Activated CD8-positive, alpha-beta T cell treated with anti-CD3 and anti-CD28 coated beads for 36 hours (primary cell): ENCODE data around the gene ZFHX3. TPM values are rescaled to one million over a fixed set of nuclear protein-coding genes. Genes with fewer than 3 reads are reported as not detected.

Experiments
- ATAC-seq: fragments of 200-7000 bp; cut with Tn5 transposase; one replicate; pipeline ENCODE4 v1.10.0; 2021; ENCODE audit warnings: mild to moderate bottlenecking, moderate library complexity
- CTCF ChIA-PET: fragments of 350-600 bp; sonication (Branson Sonifier 250); formaldehyde crosslinking; loops from one replicate; lab custom pipeline; 2021; ENCODE audit warnings: antibody characterized with exemption; lab: Charles Lee
- POLR2A ChIA-PET: fragments of 350-600 bp; sonication (Branson Sonifier 250); formaldehyde crosslinking; loops from one replicate; lab custom pipeline; 2021; ENCODE audit warnings: antibody characterized with exemption; lab: Charles Lee
- DNase-seq: peaks from one replicate; pipeline ENCODE4 v3.0.0-alpha.2; 2020
- H3K27ac Mint-ChIP-seq: one replicate; pipeline ENCODE4 v1.8.0; 2021; ENCODE audit warnings: mild to moderate bottlenecking, mixed read lengths
- H3K27me3 Mint-ChIP-seq: one replicate; pipeline ENCODE4 v1.8.0; 2021; ENCODE audit warnings: mixed read lengths
- H3K36me3 Mint-ChIP-seq: one replicate; pipeline ENCODE4 v1.8.0; 2021; ENCODE audit warnings: low read depth, mixed read lengths
- H3K4me1 Mint-ChIP-seq: one replicate; pipeline ENCODE4 v1.8.0; 2021; ENCODE audit warnings: low read depth, mixed read lengths
- H3K4me3 Mint-ChIP-seq: one replicate; pipeline ENCODE4 v1.8.0; 2021; ENCODE audit warnings: mild to moderate bottlenecking, moderate library complexity, mixed read lengths
- H3K9me3 Mint-ChIP-seq: one replicate; pipeline ENCODE4 v1.8.0; 2021; ENCODE audit warnings: mixed read lengths
- intact Hi-C: fragments of 100-400 bp; cut with micrococcal nuclease; formaldehyde crosslinking; loops from one replicate; pipeline ENCODE4 v1.10.0; 2022
- total RNA-seq, 2 experiments: library from RNA; stranded (reverse); gene quantifications; one replicate each; pipeline ENCODE4 v1.2.3, GENCODE V29; 2021
- TF ChIP-seq, protein P1 (sequence below): fragments of 200-600 bp; IDR thresholded peaks from one replicate; pipeline ENCODE4 v1.8.0; 2022; ENCODE audit warnings: antibody characterized with exemption, mild to moderate bottlenecking

The ZFHX3 gene
- total RNA-seq, 2 experiments from 2014 or later = 0.16 to 0.25 TPM

- Mint-ChIP-seq H3K27me3 (peaks cover 21% of the 10 kb centered on the region), H3K4me3 (no peak overlapping the region), H3K27ac (no peak overlapping the region), H3K36me3 (no peaks in the 10 kb centered on the region), H3K4me1 (peaks cover 4% of the 10 kb centered on the region), H3K9me3 (no peaks in the 10 kb centered on the region)
- CTCF ChIA-PET = no interaction called here
- ATAC-seq = no peak
- no peak for DNase-seq
- POLR2A ChIA-PET = no interaction called here
- intact Hi-C loops = no loop called here
- TF ChIP-seq, protein P1, sequence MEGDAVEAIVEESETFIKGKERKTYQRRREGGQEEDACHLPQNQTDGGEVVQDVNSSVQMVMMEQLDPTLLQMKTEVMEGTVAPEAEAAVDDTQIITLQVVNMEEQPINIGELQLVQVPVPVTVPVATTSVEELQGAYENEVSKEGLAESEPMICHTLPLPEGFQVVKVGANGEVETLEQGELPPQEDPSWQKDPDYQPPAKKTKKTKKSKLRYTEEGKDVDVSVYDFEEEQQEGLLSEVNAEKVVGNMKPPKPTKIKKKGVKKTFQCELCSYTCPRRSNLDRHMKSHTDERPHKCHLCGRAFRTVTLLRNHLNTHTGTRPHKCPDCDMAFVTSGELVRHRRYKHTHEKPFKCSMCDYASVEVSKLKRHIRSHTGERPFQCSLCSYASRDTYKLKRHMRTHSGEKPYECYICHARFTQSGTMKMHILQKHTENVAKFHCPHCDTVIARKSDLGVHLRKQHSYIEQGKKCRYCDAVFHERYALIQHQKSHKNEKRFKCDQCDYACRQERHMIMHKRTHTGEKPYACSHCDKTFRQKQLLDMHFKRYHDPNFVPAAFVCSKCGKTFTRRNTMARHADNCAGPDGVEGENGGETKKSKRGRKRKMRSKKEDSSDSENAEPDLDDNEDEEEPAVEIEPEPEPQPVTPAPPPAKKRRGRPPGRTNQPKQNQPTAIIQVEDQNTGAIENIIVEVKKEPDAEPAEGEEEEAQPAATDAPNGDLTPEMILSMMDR = no peak
Measured at GRCh38 chr16:73042807-73043206, 5.1 kb downstream of the ZFHX3 start.

DNA sequence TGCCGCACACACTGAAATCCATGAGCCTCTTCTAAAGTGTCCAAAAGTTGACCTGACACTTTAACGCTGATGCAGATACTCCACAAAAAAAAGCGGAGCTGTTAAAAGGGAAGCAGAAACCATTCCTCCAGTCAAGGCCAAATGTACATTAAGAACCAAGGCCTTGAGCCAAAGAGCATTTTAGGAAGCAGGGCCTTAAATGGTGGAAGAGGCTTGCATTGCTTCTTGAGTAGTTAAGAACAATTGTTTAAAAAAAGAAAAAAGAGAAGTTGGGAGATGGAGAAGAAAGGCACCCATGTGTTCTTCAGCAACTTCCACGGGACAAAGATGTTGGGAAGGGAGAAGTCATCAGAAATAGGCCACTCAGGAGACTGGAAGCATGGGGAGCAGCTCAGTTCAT is 6.3 kb downstream of the ZFHX3 start:
- ChIA-PET CTCF (no interaction called here), POLR2A (no interaction called here)
- no peaks in the 10 kb centered on the region for H3K4me1 Mint-ChIP-seq
- TF ChIP-seq, protein P1 = no peak
- H3K36me3 Mint-ChIP-seq = no peaks in the 10 kb centered on the region
- DNase-seq (no peak), ATAC-seq (no peak)
- H3K27me3 Mint-ChIP-seq = peaks cover 24% of the 10 kb centered on the region
- intact Hi-C loops = no loop called here
- no peak overlapping the region for H3K4me3 Mint-ChIP-seq
- H3K27ac Mint-ChIP-seq = no peak overlapping the region
- no peaks in the 10 kb centered on the region for H3K9me3 Mint-ChIP-seq

DNA sequence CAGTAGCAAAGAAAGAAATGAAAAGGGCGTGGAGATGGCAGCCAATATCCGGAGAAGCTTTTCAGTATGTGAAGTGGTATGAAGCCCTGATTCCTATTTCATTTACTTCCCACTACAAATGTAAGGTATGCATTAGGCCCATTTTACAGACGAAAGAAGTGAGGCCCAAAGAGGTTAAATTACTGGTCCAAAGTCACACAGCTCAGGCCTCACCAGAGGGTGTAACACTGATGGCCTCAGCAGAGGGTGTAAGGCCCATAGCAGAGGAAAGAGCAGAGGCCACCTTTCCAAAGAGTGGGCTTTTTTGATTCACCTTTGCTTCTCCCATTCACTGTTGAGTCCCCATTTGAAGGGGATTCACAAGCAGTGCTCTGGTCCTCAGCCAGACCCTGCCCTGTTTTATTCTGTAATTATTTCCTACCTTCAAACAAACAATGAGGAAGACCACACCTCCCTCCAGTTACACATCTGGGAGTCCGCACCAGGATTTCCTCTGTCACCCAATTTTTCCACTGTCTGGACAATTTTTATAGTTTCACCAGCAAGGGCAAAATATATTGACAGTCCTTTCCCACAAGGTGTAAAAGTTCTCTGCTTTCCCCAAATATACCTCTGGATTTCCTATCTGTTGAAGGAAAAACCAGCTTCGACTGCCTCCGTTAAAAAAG is 7.1 kb downstream of the ZFHX3 start:
- ATAC-seq = no peak
- CTCF ChIA-PET = no interaction called here
- no peak overlapping the region for H3K4me3 Mint-ChIP-seq

GRCh38 chr16:73040136-73040535 is 7.8 kb downstream of the ZFHX3 start:
- CTCF ChIA-PET = no interaction called here
- Mint-ChIP-seq H3K4me3 (no peak overlapping the region), H3K9me3 (no peaks in the 10 kb centered on the region), H3K27ac (no peak overlapping the region), H3K27me3 (peaks cover 22% of the 10 kb centered on the region), H3K36me3 (no peaks in the 10 kb centered on the region), H3K4me1 (peaks cover 3% of the 10 kb centered on the region)
- ATAC-seq (no peak), DNase-seq (no peak)
- POLR2A ChIA-PET = no interaction called here
- intact Hi-C loops = no loop called here
- TF ChIP-seq, protein P1 = no peak

More for the DNA sequence above, 7.1 kb downstream of the ZFHX3 start:
- H3K27me3 Mint-ChIP-seq = peaks cover 23% of the 10 kb centered on the region
- no peaks in the 10 kb centered on the region for H3K36me3 Mint-ChIP-seq
- intact Hi-C loops = no loop called here
- DNase-seq = no peak
- H3K27ac Mint-ChIP-seq = no peak overlapping the region
- peaks cover 3% of the 10 kb centered on the region for H3K4me1 Mint-ChIP-seq
- POLR2A ChIA-PET = no interaction called here
- H3K9me3 Mint-ChIP-seq = no peaks in the 10 kb centered on the region
- TF ChIP-seq, protein P1 = no peak

- Mint-ChIP-seq H3K4me3 (no peak overlapping the region), H3K36me3 (no peaks in the 10 kb centered on the region)
- POLR2A ChIA-PET = no interaction called here
Measured at GRCh38 chr16:73037845-73038570, 9.9 kb downstream of the ZFHX3 start.

More at GRCh38 chr16:73037845-73038570, 9.9 kb downstream of the ZFHX3 start:
- CTCF ChIA-PET = no interaction called here
- DNase-seq (no peak), ATAC-seq (no peak)
- intact Hi-C loops = no loop called here
- Mint-ChIP-seq H3K27me3 (peaks cover 20% of the 10 kb centered on the region), H3K9me3 (no peaks in the 10 kb centered on the region), H3K4me1 (peaks cover 3% of the 10 kb centered on the region), H3K27ac (no peak overlapping the region)
- TF ChIP-seq, protein P1 = no peak
